Activated CD8-positive, alpha-beta memory T cell treated with anti-CD3 and anti-CD28 coated beads for 36 hours (primary cell): ENCODE data around the gene RAPGEF1. TPM values are rescaled to one million over a fixed set of nuclear protein-coding genes. Genes with fewer than 3 reads are reported as not detected.
"Not testable (repeated sequence)": the region's sequence is repeated elsewhere in the genome, so short reads cannot be mapped to it uniquely, and the experiment has no call there.

ENCODE experiments used
- CTCF ChIA-PET: fragments of 350-600 bp; sonication (Branson Sonifier 250); formaldehyde crosslinking; loops from one replicate; lab custom pipeline; 2021; ENCODE audit warnings: antibody characterized with exemption; lab: Charles Lee
- POLR2A ChIA-PET: fragments of 350-600 bp; sonication (Branson Sonifier 250); formaldehyde crosslinking; loops from one replicate; lab custom pipeline; 2021; ENCODE audit warnings: antibody characterized with exemption; lab: Charles Lee
- total RNA-seq, 2 experiments: library from RNA; stranded (reverse); gene quantifications; one replicate each; pipeline ENCODE4 v1.2.3, GENCODE V29; 2021

Gene RAPGEF1
- total RNA-seq, 2 experiments from 2014 or later = 125 to 136 TPM

GRCh38 chr9:131549186-131549585 lies 190.7 kb downstream of the RAPGEF1 start:
- POLR2A ChIA-PET, CTCF ChIA-PET: not testable (repeated sequence)

- POLR2A ChIA-PET = interaction anchor here (0.6 kb wide), 1 partner anchor 15 kb away, joined by 3 read pairs; the partner anchor contains the start of gene UCK1
Observed at GRCh38 chr9:131546336-131547084, 193.4 kb downstream of the RAPGEF1 start.

GRCh38 chr9:131545786-131546335 lies 194.0 kb downstream of the RAPGEF1 start:
- CTCF ChIA-PET = interaction anchor here (0.6 to 0.8 kb wide), 2 partner anchors 134 to 194 kb away, joined by 3 read pairs; no protein-coding TSS in a partner anchor

More at GRCh38 chr9:131546336-131547084, 193.4 kb downstream of the RAPGEF1 start:
- CTCF ChIA-PET = interaction anchor here (0.6 to 1.1 kb wide), 6 partner anchors 55 to 1353 kb away, joined by 3 to 4 read pairs (median 3); no protein-coding TSS in a partner anchor

GRCh38 chr9:131545003-131545785 lies 194.7 kb downstream of the RAPGEF1 start, which contains the start of gene PRRT1B:
Gene PRRT1B, plus strand, starts transcription at chr9:131545523. Its CDS starts 93 bp downstream, at chr9:131545616.
- POLR2A ChIA-PET = no interaction called here
- CTCF ChIA-PET = no interaction called here

More at GRCh38 chr9:131545786-131546335, 194.0 kb downstream of the RAPGEF1 start:
- POLR2A ChIA-PET = interaction anchor here (0.6 kb wide), 1 partner anchor 15 kb away, joined by 3 read pairs; the partner anchor contains the start of gene UCK1

- ChIA-PET CTCF (no interaction called here), POLR2A (no interaction called here)
Observed at GRCh38 chr9:131543141-131543540, 196.7 kb downstream of the RAPGEF1 start.

- ChIA-PET POLR2A (interaction anchor here (0.6 kb wide), 1 partner anchor 8 kb away, joined by 3 read pairs; the partner anchor contains the start of gene UCK1), CTCF (interaction anchor here (1.1 to 1.2 kb wide), 2 partner anchors 13 to 20 kb away, joined by 3 to 4 read pairs; no protein-coding TSS in a partner anchor)
Observed at GRCh38 chr9:131539223-131539923, 200.5 kb downstream of the RAPGEF1 start.

- ChIA-PET POLR2A (interaction anchor here (0.6 kb wide), 1 partner anchor 748 kb away, joined by 3 read pairs; no protein-coding TSS in a partner anchor), CTCF (no interaction called here)
Observed at GRCh38 chr9:131537946-131538345, 201.9 kb downstream of the RAPGEF1 start.

- POLR2A ChIA-PET = interaction anchor here (0.5 kb wide), 1 partner anchor 31 kb away, joined by 4 read pairs; no protein-coding TSS in a partner anchor
- CTCF ChIA-PET = no interaction called here
Observed at GRCh38 chr9:131534721-131535237, 205.1 kb downstream of the RAPGEF1 start.

- ChIA-PET POLR2A (interaction anchor here (0.7 kb wide), 4 partner anchors 8 to 227 kb away, joined by 3 to 5 read pairs (median 4); no protein-coding TSS in a partner anchor), CTCF (interaction anchor here (1.4 kb wide), 1 partner anchor 60 kb away, joined by 3 read pairs; no protein-coding TSS in a partner anchor)
Observed at GRCh38 chr9:131530920-131531832, 208.7 kb downstream of the RAPGEF1 start, which contains the start of gene UCK1. Gene UCK1, minus strand, starts transcription at chr9:131531263. Its CDS starts 89 bp downstream, at chr9:131531174.

GRCh38 chr9:131530546-131530919 lies 209.3 kb downstream of the RAPGEF1 start:
- POLR2A ChIA-PET = no interaction called here
- CTCF ChIA-PET = no interaction called here

GRCh38 chr9:131529597-131530545 lies 210.0 kb downstream of the RAPGEF1 start:
- CTCF ChIA-PET = no interaction called here
- POLR2A ChIA-PET = no interaction called here

GRCh38 chr9:131528886-131529505 lies 210.9 kb downstream of the RAPGEF1 start:
- CTCF ChIA-PET = no interaction called here
- POLR2A ChIA-PET = no interaction called here

GRCh38 chr9:131528186-131528585 lies 211.7 kb downstream of the RAPGEF1 start:
- CTCF ChIA-PET = no interaction called here
- POLR2A ChIA-PET = interaction anchor here (0.7 kb wide), 1 partner anchor 162 kb away, joined by 6 read pairs; no protein-coding TSS in a partner anchor
